DMS153 treated with DMSO at 0.1 percent for 48 hours (cell line): ENCODE data around the gene PATL1.
"Not testable (repeated sequence)": the region's sequence is repeated elsewhere in the genome, so short reads cannot be mapped to it uniquely, and the experiment has no call there.

Experiments
- DNase-seq: peaks from one replicate; lab custom pipeline; 2025; ENCODE audit not compliant: unreplicated experiment; lab: John Stamatoyannopoulos, UW

PATL1 gene

DNA sequence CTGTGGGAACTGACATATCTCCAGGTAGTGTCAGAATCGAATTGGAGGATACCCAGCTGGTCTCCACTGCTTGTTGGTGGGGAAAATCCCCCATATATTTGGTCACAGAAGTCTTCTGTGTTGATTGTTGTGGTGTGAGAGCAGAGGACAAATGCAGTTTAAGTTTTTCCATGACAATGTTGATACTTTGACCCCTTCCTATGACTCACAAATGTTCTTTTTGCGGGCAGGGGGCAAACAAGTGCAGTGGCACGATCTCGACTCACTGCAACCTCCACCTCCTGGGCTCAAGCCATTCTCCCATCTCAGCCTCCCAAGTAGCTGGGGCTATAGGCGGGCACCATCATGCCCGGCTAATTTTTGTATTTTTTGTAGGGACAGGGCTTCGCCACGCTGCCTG is 7.4 kb upstream of the PATL1 start:
- DNase-seq, result no peak

DNA sequence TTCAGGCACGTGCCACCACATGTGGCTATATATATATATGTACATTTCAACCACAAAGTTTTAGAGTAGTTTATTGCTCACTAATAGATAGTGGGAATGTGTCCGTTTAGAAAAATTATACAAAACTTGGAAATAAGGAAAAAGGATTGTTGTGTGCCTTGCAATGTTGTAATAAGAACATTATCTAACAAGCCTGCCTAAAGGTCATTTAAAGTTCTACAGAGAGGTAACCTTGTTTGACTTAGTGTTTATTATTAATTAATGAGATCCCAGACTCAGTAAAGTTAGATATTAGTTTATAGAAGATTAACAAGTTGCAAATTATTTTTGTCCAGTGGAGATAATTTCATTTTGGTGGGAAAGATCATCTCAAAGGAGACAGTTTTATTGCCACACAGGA is 5.5 kb upstream of the PATL1 start:
- DNase-seq, result no peak

DNA sequence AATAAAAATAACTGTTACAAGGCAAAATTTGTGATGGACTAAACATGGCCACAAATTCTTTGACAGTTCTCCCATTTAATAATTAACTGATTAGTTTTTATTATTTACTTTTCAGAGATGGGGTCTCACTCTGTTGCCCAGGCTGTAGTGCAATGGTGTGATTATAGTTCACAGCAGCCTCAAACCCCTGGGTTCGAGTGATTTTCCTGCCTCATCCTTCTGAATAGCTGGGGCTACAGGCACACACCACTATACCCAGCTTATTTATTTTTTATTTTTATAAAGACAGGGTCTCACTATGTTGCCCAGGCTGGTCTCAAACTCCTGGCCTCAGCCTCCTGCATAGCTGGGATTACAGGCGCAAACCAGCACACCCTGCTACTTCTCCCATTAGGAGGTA is 4.5 kb upstream of the PATL1 start:
- DNase-seq, result no peak

DNA sequence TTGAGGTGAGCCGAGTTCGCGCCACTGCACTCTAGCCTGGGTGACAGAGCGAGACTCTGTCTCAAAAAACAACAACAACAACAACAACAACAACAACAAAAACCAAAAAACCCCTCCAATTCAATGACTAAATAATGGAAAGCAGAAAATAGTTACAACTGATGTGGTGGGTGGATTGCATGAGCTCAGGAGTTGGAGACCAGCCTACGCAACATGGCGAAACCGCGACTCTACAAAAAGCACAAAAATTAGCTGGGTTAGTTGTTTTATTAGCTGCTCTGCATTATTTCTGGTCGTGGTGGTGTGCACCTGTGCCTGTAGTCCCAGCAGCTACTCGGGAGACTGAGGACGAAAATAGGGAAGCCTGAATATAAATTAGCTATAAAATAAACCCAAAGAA is 2.6 kb upstream of the PATL1 start:
- DNase-seq, result no peak

- no peak for DNase-seq
Observed at GRCh38 chr11:59669611-59670009, 773 bp upstream of the PATL1 start.

GRCh38 chr11:59668188-59668949 is 468 bp downstream of the PATL1 start:
- no peak for DNase-seq

DNA sequence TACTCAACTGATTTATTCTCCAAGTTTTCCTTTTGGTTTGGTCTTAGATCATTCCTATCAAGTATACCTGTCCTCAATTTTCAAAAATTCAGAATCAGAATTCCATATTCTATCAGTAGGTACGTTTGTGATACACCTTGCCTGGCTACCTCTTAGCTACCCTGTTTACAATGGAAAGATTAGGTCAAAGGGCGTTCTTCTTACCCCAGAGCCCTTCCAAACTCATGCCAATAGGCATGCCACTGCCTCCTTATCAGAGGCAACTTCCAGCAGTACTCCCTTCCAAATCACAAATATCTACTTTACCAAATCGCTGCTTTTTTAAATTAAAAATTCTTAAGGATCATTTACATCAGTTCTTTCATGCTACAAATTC is 1.0 kb downstream of the PATL1 start:
- DNase-seq, result no peak

DNA sequence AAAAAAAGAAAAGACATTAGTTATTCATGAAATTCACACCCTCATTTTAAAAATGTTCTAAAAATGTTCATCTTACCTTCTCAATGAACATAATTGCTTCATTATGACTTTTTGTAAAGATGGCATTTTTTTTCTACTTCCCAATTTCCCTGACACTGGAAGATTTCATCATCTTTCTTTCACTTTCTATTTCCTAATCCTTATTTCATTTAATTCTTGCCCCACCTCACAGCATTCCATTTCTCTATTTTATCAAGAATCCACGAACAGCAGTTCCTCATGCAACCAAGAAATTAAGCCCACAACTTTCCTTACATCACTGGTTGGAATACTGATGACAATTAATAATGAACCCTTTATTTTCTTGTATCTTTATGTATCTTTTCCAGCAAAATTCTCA is 1.9 kb downstream of the PATL1 start:
- DNase-seq, result no peak

GRCh38 chr11:59660621-59661020 is 8.2 kb downstream of the PATL1 start:
- no peak for DNase-seq

GRCh38 chr11:59659981-59660380 is 8.9 kb downstream of the PATL1 start:
- no peak for DNase-seq

- DNase-seq, result no peak
Observed at GRCh38 chr11:59658036-59658435, 10.8 kb downstream of the PATL1 start.

DNA sequence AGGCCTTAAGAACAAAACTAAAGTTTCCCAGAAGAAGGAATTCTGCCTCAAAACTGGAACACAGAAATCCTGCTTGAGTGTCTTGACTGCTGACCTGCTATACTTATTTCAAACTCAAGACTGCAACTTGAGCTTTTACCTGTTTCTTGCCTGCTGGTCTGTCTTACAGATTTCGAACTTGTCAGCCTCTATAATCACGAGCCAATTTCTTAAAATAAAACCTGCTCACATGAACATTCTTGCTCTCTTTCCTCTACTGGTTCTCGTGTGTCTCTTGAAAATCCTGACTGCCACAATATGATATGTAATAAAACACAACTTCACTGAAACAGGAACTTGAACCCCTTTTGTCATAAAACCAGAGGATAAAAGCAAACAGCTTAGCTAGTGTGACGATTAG is 13.9 kb downstream of the PATL1 start:
- no peak for DNase-seq

GRCh38 chr11:59647245-59647980 is 21.4 kb downstream of the PATL1 start:
- no peak for DNase-seq

DNA sequence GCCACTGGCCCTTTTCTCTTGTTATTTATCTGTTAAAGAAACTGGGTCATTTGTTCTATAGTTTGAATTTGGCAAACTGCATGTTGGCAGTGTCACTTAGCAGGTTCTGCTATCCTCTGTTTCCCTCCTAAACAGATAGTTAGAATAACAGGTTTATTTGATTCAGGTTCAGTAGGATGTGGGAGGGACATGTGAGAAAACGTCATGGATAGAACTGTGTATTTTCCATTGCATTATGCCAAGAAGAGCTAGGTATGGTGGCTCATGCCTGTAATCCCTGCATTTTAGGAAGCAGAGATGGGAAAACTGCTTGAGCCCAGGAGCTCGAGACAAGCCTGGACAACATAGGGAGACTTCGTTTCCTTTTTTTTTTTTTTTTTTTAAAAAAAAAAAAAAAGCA is 24.3 kb downstream of the PATL1 start:
- DNase-seq, result no peak

- DNase-seq, result no peak
Observed at GRCh38 chr11:59643390-59643789, 25.4 kb downstream of the PATL1 start.

- no peak for DNase-seq
Observed at GRCh38 chr11:59641156-59641555, 27.7 kb downstream of the PATL1 start.

GRCh38 chr11:59630493-59630892 is 38.3 kb downstream of the PATL1 start:
- no peak for DNase-seq

DNA sequence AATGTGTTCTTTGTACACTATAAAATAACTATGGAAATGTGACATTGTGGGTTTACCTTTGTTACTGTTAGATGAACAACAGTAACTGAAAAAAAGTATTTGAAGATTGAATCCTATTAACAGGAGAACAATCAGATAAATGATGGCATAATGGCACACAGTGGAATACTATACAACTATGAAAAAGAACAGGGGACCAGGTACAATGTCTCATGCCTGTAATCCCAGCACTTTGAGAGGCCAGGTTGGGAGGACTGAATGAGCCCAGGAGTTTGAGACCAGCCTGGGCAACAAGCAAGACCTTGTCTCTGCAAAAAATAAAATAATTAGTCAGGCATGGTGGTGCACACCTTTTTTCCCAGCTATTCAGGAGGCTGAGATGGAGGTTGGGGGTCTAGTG is 38.8 kb downstream of the PATL1 start:
- DNase-seq, result no peak

GRCh38 chr11:59626969-59627368 is 41.9 kb downstream of the PATL1 start:
- DNase-seq, result not testable (repeated sequence)

- no peak for DNase-seq
Observed at GRCh38 chr11:59625703-59626102, 43.1 kb downstream of the PATL1 start.

DNA sequence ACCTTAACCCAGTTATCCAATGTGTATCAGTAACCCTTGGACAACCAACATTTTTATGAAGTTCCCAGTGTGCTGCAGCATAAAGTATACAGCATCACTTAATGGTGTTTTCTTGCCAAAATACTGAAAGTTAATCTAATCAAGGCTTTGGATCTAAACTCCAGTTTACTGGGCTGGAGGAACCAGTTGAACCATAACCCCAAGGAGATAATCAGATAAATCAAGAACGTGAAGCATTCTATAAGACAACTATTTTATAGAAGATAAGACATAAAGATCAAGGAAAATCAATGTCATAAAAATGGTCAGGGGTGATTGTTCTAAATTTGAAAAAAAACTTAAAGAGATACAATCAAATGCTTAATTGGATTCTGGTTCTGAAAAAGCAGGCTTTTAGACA is 51.0 kb downstream of the PATL1 start:
- no peak for DNase-seq

DNA sequence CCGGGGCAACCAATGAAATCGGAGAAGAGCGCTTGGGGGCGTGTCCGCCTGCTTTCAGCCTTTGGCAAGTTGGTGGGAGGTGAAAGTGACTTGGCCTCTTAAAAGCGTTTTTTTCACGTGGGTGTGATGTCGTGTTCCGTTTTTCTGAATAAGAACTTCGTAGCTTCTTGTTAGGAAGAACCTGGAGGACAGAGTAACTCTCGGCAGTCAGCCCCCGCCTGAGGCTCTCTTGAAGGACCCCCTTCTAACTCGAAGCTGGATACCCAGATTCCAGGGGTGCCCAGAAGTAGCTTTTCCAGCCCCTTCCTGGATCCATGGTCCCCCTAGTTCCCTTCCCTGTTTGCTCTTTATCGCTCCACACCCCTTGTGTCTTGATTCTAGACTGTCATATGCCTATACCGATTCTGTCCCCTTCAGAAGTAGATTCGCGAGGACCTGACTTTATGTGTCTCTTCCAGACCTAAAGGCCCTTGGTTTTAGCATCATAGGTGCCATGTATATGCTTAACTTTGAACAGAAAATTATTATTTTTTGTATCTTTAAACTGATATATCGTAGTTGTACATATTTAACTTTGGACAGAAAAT is 52.3 kb downstream of the PATL1 start:
- no peak for DNase-seq
